ENCODE results near the gene ZNF12. TPM values are rescaled to one million over a fixed set of nuclear protein-coding genes. Genes with fewer than 3 reads are reported as not detected.
A peak's percentile ranks its signal among the peaks of the same experiment; 100 is the strongest.

The ZNF12 gene
- total RNA-seq, 1 experiment from 2014 or later, result 13.8 TPM

GRCh38 chr7:6655636-6656385 lies 50.9 kb downstream of the ZNF12 start:
- no peak overlapping the region for H3K4me3 ChIP-seq (ENCODE audit: insufficient read depth, low read depth, low read length)
- no peaks in the 10 kb centered on the region for H3K27me3 ChIP-seq (ENCODE audit: control insufficient read depth, insufficient read depth, low read length)
- H3K36me3 ChIP-seq (replicated peaks; ENCODE audit: control insufficient read depth, insufficient read depth, low read length), result no peaks in the 10 kb centered on the region
- DNase-seq, result peak; percentile 53

- H3K27me3 ChIP-seq (ENCODE audit: control insufficient read depth, insufficient read depth, low read length), result no peaks in the 10 kb centered on the region
- no peaks in the 10 kb centered on the region for H3K36me3 ChIP-seq (replicated peaks; ENCODE audit: control insufficient read depth, insufficient read depth, low read length)
- peak; percentile 47 for DNase-seq
- H3K4me3 ChIP-seq (ENCODE audit: insufficient read depth, low read depth, low read length), result no peak overlapping the region
Measured at GRCh38 chr7:6654842-6655610, 51.7 kb downstream of the ZNF12 start.

DNA sequence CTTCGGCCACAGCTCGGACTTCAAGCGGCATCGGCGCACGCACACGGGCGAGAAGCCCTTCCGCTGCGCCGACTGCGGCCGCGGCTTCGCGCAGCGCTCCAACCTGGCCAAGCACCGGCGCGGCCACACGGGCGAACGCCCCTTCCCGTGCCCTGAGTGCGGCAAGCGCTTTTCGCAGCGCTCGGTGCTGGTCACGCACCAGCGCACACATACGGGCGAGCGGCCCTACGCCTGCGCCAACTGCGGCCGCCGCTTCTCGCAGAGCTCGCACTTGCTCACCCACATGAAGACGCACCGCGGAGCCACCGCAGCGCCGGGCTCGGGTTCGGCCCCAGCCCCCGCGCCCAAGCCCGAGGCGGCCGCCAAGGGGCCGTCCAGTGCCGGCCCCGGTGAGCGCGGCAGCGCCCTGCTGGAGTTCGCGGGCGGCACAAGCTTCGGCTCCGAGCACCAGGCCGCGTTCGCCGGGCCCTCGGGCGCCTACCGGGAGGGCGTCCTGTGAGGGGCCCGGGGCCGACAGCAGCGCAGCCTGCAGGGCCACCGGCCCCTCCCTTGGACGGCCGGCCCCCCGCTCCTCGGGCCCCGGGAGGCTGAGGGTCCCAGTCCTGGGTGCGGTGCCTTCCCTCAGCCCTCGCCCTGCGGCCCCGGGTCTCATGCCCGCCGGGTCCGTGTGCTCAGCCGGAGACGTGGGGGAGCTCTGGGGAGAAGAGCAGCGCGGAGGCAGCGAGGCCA lies 52.5 kb downstream of the ZNF12 start:
- Histone ChIP-seq H3K27me3 (ENCODE audit: control insufficient read depth, insufficient read depth, low read length) (no peaks in the 10 kb centered on the region), H3K4me3 (ENCODE audit: insufficient read depth, low read depth, low read length) (no peak overlapping the region), H3K36me3 (replicated peaks; ENCODE audit: control insufficient read depth, insufficient read depth, low read length) (no peaks in the 10 kb centered on the region)
- DNase-seq, result peak; percentile 66

DNA sequence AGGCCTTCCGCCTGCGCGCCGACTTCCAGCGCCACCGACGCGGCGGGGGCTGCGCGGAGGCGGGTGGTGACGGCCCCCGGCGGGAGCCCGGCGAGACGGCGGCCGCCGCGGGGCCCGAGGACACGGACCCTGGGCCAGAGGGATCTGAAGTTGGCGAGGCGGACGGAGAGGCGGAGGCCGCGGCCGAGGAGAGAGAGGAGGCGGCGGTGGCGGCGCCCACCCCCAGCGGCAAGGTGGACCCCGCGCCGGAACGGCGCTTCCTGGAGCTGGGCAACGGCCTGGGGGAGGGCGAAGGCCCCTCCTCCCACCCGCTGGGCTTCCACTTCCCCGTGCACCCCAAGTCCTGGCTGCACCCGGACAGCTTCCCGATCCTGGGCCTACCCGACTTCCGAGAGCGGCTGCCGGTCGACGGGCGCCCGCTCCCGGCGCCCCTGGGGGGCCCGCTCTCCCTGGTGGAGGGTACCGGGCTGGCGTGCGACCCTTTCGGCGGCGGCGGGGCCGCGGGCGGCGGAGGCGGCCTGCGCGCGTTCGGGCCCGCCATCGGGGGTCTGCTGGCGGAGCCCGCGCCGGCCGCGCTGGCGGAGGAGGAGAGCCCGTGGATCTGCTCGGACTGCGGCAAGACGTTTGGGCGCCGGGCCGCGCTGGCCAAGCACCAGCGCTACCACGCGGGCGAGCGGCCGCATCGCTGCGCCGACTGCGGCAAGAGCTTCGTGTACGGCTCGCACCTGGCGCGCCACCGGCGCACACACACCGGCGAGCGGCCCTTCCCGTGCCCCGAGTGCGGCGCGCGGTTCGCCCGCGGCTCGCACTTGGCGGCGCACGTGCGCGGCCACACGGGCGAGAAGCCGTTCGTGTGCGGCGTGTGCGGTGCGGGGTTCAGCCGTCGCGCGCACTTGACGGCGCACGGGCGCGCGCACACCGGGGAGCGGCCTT lies 53.4 kb downstream of the ZNF12 start:
- H3K4me3 ChIP-seq (ENCODE audit: insufficient read depth, low read depth, low read length), result no peak overlapping the region
- DNase-seq, result peak; percentile 65
- H3K27me3 ChIP-seq (ENCODE audit: control insufficient read depth, insufficient read depth, low read length), result no peaks in the 10 kb centered on the region
- H3K36me3 ChIP-seq (replicated peaks; ENCODE audit: control insufficient read depth, insufficient read depth, low read length), result no peaks in the 10 kb centered on the region

DNA sequence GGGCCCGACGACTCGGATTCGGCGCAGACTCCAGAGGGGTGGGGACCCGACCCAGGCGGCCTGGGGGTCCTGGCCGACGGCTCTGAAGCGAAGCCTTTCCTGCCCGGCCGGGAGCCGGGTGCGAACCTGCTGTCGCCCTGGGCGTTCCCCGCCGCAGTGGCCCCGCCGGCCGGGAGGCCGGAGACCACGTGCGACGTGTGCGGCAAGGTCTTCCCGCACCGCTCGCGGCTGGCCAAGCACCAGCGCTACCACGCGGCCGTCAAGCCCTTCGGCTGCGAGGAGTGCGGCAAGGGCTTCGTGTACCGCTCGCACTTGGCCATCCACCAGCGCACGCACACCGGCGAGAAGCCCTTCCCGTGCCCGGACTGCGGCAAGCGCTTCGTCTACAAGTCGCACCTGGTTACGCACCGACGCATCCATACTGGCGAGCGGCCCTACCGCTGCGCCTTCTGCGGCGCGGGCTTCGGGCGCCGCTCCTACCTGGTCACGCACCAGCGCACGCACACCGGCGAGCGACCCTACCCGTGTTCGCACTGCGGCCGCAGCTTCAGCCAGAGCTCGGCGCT lies 54.2 kb downstream of the ZNF12 start:
- DNase-seq, result peak; percentile 64
- no peaks in the 10 kb centered on the region for H3K36me3 ChIP-seq (replicated peaks; ENCODE audit: control insufficient read depth, insufficient read depth, low read length)
- H3K27me3 ChIP-seq (ENCODE audit: control insufficient read depth, insufficient read depth, low read length), result no peaks in the 10 kb centered on the region
- no peak overlapping the region for H3K4me3 ChIP-seq (ENCODE audit: insufficient read depth, low read depth, low read length)

DNA sequence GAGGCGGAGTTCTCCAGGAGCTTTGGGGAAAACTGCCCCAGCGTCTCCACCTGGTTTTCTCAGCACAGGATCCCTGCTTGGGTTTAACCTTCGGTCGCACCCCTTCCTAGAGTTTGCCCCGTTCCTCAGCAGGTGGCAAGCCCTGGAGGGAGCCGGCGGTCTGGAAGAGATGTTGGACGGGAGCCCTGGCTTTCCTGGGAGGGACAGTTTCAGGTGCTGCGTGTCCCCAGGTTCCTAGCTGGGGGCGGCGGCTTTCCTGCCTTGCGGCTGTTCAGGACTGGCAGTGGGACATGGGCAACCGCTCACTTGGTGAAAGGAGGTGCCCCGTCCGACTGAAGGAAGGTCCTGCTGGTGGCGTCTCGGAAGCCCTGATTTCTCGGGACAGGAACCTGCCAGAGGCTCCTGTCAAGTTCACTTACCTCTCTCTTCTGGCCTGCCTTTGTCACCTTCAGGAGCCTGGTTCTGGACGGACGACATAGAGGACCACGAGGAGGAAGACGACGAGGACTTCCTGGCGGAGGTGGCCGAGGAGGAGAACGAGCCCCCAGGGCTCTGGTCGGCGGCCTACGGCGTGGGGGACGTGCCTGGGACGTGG lies 54.8 kb downstream of the ZNF12 start:
- no peaks in the 10 kb centered on the region for H3K36me3 ChIP-seq (replicated peaks; ENCODE audit: control insufficient read depth, insufficient read depth, low read length)
- H3K4me3 ChIP-seq (ENCODE audit: insufficient read depth, low read depth, low read length), result no peak overlapping the region
- no peaks in the 10 kb centered on the region for H3K27me3 ChIP-seq (ENCODE audit: control insufficient read depth, insufficient read depth, low read length)
- DNase-seq, result peak; percentile 30

DNA sequence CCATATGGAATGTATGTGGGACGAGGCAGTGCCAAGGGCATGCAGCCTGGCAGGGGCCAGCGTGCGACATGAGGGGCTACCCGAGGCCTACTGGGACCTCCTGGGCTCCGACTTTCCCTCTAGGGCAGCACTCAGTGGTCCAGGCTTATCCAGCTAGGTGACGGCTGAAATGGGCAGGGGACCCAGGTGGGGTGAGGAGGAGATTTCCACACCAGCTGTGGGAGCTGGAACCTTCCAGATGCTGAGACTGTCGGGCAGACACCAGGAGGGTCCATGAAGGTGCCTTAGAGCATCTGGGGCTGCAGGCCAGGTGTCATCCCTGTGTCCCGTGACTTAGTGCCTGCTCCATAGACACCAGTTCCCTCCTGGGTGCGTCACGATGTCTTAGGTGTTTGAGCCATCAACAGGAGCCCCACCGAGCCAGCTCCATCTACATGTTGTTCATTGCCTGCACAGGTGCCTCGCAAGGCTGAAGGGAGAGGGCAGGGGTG lies 56.2 kb downstream of the ZNF12 start:
- Histone ChIP-seq H3K36me3 (replicated peaks; ENCODE audit: control insufficient read depth, insufficient read depth, low read length) (no peaks in the 10 kb centered on the region), H3K27me3 (ENCODE audit: control insufficient read depth, insufficient read depth, low read length) (no peaks in the 10 kb centered on the region), H3K4me3 (ENCODE audit: insufficient read depth, low read depth, low read length) (no peak overlapping the region)
- peak; percentile 37 for DNase-seq

GRCh38 chr7:6650086-6650485 lies 56.7 kb downstream of the ZNF12 start:
- no peak overlapping the region for H3K4me3 ChIP-seq (ENCODE audit: insufficient read depth, low read depth, low read length)
- no peak for DNase-seq
- H3K36me3 ChIP-seq (replicated peaks; ENCODE audit: control insufficient read depth, insufficient read depth, low read length), result no peaks in the 10 kb centered on the region
- no peaks in the 10 kb centered on the region for H3K27me3 ChIP-seq (ENCODE audit: control insufficient read depth, insufficient read depth, low read length)

GRCh38 chr7:6649241-6649961 lies 57.3 kb downstream of the ZNF12 start:
- H3K36me3 ChIP-seq (replicated peaks; ENCODE audit: control insufficient read depth, insufficient read depth, low read length), result no peaks in the 10 kb centered on the region
- peak; percentile 41 for DNase-seq
- H3K4me3 ChIP-seq (ENCODE audit: insufficient read depth, low read depth, low read length), result no peak overlapping the region
- H3K27me3 ChIP-seq (ENCODE audit: control insufficient read depth, insufficient read depth, low read length), result no peaks in the 10 kb centered on the region

- DNase-seq, result peak; percentile 34
- Histone ChIP-seq H3K36me3 (replicated peaks; ENCODE audit: control insufficient read depth, insufficient read depth, low read length) (no peaks in the 10 kb centered on the region), H3K27me3 (ENCODE audit: control insufficient read depth, insufficient read depth, low read length) (no peaks in the 10 kb centered on the region), H3K4me3 (ENCODE audit: insufficient read depth, low read depth, low read length) (no peak overlapping the region)
Measured at GRCh38 chr7:6648815-6649104, 58.0 kb downstream of the ZNF12 start.

GRCh38 chr7:6648066-6648814 lies 58.5 kb downstream of the ZNF12 start:
- Histone ChIP-seq H3K36me3 (replicated peaks; ENCODE audit: control insufficient read depth, insufficient read depth, low read length) (peaks cover 2% of the 10 kb centered on the region), H3K27me3 (ENCODE audit: control insufficient read depth, insufficient read depth, low read length) (no peaks in the 10 kb centered on the region), H3K4me3 (ENCODE audit: insufficient read depth, low read depth, low read length) (no peak overlapping the region)
- peak; percentile 37 for DNase-seq

- H3K4me3 ChIP-seq (ENCODE audit: insufficient read depth, low read depth, low read length), result no peak overlapping the region
- peak; percentile 35 for DNase-seq
- H3K27me3 ChIP-seq (ENCODE audit: control insufficient read depth, insufficient read depth, low read length), result no peaks in the 10 kb centered on the region
- peaks cover 2% of the 10 kb centered on the region for H3K36me3 ChIP-seq (replicated peaks; ENCODE audit: control insufficient read depth, insufficient read depth, low read length)
Measured at GRCh38 chr7:6647541-6647940, 59.2 kb downstream of the ZNF12 start.
